ENCODE data around the gene SLC45A1. TPM values are rescaled to one million over a fixed set of nuclear protein-coding genes. Genes with fewer than 3 reads are reported as not detected.
"Not testable (repeated sequence)": the region's sequence is repeated elsewhere in the genome, so short reads cannot be mapped to it uniquely, and the experiment has no call there.

SLC45A1 gene
- 2.2 and 2.7 TPM in 2 replicates for total RNA-seq

- DNase-seq (ENCODE audit: extremely low read depth, low read depth, low spot score), result no peak
Observed at GRCh38 chr1:8317647-8318381, at the start of gene SLC45A1. SLC45A1 (plus strand) TSS chr1:8318114; CDS start chr1:8324330, 6,216 bp downstream.

GRCh38 chr1:8273036-8273435 is 44.9 kb upstream of the SLC45A1 start:
- DNase-seq (ENCODE audit: extremely low read depth, low read depth, low spot score), result no peak

GRCh38 chr1:8274352-8274751 is 43.6 kb upstream of the SLC45A1 start:
- DNase-seq (ENCODE audit: extremely low read depth, low read depth, low spot score), result no peak

- no peak for DNase-seq (ENCODE audit: extremely low read depth, low read depth, low spot score)
Observed at GRCh38 chr1:8276173-8276914, 41.6 kb upstream of the SLC45A1 start.

GRCh38 chr1:8276932-8277331 is 41.0 kb upstream of the SLC45A1 start:
- DNase-seq (ENCODE audit: extremely low read depth, low read depth, low spot score), result no peak

GRCh38 chr1:8278677-8279076 is 39.2 kb upstream of the SLC45A1 start:
- not testable (repeated sequence) for DNase-seq (ENCODE audit: extremely low read depth, low read depth, low spot score)

- no peak for DNase-seq (ENCODE audit: extremely low read depth, low read depth, low spot score)
Observed at GRCh38 chr1:8281843-8282509, 35.9 kb upstream of the SLC45A1 start.

GRCh38 chr1:8283058-8283884 is 34.6 kb upstream of the SLC45A1 start:
- DNase-seq (ENCODE audit: extremely low read depth, low read depth, low spot score), result no peak

GRCh38 chr1:8284127-8284526 is 33.8 kb upstream of the SLC45A1 start:
- no peak for DNase-seq (ENCODE audit: extremely low read depth, low read depth, low spot score)

- DNase-seq (ENCODE audit: extremely low read depth, low read depth, low spot score), result no peak
Observed at GRCh38 chr1:8285103-8285502, 32.8 kb upstream of the SLC45A1 start.

- no peak for DNase-seq (ENCODE audit: extremely low read depth, low read depth, low spot score)
Observed at GRCh38 chr1:8285965-8286364, 31.9 kb upstream of the SLC45A1 start.

GRCh38 chr1:8293118-8293517 is 24.8 kb upstream of the SLC45A1 start:
- no peak for DNase-seq (ENCODE audit: extremely low read depth, low read depth, low spot score)

- no peak for DNase-seq (ENCODE audit: extremely low read depth, low read depth, low spot score)
Observed at GRCh38 chr1:8293641-8294169, 24.2 kb upstream of the SLC45A1 start.

- no peak for DNase-seq (ENCODE audit: extremely low read depth, low read depth, low spot score)
Observed at GRCh38 chr1:8294170-8294697, 23.7 kb upstream of the SLC45A1 start.

- no peak for DNase-seq (ENCODE audit: extremely low read depth, low read depth, low spot score)
Observed at GRCh38 chr1:8297245-8297644, 20.7 kb upstream of the SLC45A1 start.

GRCh38 chr1:8299963-8300362 is 18.0 kb upstream of the SLC45A1 start:
- no peak for DNase-seq (ENCODE audit: extremely low read depth, low read depth, low spot score)

- DNase-seq (ENCODE audit: extremely low read depth, low read depth, low spot score), result no peak
Observed at GRCh38 chr1:8302081-8302956, 15.6 kb upstream of the SLC45A1 start.

- DNase-seq (ENCODE audit: extremely low read depth, low read depth, low spot score), result no peak
Observed at GRCh38 chr1:8303141-8303540, 14.8 kb upstream of the SLC45A1 start.

GRCh38 chr1:8303876-8304275 is 14.0 kb upstream of the SLC45A1 start:
- DNase-seq (ENCODE audit: extremely low read depth, low read depth, low spot score), result no peak

Measured in glomerular endothelial cell (primary cell).